NCI-H2107 treated with DMSO at 0.1 percent for 48 hours (cell line): ENCODE results near the gene TARBP1.
"Not testable (repeated sequence)": the region's sequence is repeated elsewhere in the genome, so short reads cannot be mapped to it uniquely, and the experiment has no call there.

Experiments used
- DNase-seq: peaks from one replicate; lab custom pipeline; 2025; ENCODE audit not compliant: unreplicated experiment; lab: John Stamatoyannopoulos, UW

The TARBP1 gene, protein sequence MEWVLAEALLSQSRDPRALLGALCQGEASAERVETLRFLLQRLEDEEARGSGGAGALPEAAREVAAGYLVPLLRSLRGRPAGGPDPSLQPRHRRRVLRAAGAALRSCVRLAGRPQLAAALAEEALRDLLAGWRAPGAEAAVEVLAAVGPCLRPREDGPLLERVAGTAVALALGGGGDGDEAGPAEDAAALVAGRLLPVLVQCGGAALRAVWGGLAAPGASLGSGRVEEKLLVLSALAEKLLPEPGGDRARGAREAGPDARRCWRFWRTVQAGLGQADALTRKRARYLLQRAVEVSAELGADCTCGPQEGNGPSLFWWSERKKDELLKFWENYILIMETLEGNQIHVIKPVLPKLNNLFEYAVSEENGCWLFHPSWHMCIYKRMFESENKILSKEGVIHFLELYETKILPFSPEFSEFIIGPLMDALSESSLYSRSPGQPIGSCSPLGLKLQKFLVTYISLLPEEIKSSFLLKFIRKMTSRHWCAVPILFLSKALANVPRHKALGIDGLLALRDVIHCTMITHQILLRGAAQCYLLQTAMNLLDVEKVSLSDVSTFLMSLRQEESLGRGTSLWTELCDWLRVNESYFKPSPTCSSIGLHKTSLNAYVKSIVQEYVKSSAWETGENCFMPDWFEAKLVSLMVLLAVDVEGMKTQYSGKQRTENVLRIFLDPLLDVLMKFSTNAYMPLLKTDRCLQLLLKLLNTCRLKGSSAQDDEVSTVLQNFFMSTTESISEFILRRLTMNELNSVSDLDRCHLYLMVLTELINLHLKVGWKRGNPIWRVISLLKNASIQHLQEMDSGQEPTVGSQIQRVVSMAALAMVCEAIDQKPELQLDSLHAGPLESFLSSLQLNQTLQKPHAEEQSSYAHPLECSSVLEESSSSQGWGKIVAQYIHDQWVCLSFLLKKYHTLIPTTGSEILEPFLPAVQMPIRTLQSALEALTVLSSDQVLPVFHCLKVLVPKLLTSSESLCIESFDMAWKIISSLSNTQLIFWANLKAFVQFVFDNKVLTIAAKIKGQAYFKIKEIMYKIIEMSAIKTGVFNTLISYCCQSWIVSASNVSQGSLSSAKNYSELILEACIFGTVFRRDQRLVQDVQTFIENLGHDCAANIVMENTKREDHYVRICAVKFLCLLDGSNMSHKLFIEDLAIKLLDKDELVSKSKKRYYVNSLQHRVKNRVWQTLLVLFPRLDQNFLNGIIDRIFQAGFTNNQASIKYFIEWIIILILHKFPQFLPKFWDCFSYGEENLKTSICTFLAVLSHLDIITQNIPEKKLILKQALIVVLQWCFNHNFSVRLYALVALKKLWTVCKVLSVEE (N-terminal part only)

DNA sequence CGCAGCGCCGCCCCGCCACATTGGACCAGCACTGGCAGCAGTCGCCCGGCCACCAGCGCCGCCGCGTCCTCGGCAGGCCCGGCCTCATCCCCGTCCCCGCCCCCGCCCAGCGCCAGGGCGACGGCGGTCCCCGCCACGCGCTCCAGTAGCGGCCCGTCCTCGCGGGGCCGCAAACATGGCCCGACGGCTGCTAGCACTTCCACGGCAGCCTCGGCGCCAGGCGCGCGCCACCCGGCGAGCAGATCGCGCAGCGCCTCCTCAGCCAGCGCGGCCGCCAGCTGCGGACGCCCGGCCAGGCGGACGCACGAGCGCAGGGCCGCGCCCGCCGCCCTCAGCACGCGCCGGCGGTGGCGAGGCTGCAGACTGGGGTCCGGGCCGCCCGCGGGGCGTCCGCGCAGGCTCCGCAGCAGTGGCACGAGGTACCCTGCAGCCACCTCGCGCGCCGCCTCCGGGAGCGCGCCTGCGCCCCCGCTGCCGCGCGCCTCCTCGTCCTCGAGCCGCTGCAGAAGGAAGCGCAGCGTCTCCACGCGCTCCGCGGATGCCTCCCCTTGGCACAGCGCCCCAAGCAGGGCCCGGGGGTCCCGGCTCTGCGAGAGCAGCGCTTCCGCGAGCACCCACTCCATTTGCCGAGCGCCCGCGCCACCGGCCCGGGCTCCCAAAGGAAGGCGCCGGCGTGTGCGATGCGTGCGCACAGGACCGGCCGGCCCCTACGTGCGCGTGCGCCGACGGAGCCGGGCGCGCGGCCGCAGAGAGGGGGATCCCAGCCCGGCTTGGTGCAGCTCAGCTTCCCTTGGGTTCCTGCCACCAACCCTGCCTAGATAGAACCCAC lies at the start of gene TARBP1:
TARBP1 (minus strand) TSS at position 699 of the 829 bp plus-strand sequence; CDS start at position 623, 76 bp downstream.
- peak; percentile 46 for DNase-seq

DNA sequence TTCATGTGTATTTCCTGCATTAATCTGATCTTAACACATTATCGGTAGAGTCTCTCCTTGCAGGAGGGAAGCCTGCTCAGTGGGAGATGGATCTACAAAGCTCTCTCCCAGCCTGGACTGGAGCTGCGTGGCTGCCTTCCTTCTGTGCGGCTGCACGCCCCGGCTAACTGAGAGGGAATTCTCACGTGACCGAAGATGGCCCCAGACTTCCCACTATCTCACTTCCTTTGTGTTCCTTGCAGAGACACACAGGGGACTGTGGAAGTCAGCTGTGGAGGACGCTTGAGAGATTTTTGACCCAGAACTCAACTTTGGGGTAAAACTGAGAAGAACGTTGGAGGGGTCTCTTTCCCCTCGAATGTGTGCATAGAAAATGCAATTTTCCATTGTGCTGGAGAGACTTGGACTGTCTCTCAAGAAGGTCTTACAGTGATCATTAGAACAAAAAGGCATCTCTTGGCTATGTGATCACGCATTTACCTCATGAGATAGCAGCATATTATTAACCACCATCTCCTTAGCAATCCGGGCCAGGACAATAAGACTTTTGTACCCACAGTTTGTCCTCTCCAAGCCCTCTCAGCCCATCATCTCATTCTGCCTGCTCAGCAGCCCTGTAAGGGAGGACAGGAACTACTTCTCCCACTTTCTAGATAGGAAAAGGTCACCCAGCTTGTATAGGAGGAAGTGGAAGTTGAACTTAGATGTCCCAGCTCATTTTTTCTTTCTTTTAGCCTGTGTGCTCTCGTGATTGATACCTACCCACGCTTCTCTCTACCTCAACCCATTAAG lies 49.3 kb upstream of the TARBP1 start:
- no peak for DNase-seq

DNA sequence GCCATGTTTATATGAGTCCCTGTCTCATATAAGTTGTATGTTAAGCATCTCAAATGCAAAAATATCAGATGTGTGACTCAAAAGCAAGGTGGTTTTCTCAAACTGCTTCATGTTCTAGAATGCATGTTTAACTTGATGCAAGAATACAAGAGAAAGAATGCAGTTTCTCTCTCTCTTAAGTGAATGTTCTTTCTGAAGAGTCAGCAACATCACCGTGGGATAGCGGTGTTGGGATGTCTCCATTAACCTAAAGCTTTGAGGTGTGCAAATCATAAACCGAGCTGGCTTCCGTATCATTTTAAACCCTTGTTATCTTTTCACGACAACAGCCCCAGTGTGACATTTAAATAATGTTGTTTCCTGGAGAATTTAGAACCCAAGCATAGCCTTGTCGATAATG lies 48.4 kb upstream of the TARBP1 start:
- no peak for DNase-seq

DNA sequence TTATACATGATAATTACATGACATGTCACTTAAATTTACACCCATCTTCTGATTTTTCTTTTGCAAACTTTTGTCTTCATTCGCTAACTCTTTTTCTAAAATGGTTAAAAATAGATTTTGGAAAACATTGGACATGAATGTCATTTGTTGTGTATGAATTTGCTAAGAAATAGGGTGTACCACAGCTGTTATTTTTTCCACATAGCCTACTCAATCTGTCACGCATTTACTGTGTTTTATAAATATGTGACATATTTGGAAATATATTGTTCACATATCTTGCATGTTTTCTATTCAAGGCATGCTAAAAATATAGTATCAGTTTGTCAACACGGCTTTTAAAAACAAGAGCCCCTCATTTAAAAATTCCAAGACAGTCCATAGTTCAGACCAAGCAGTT lies 47.9 kb upstream of the TARBP1 start:
- DNase-seq, result no peak

DNA sequence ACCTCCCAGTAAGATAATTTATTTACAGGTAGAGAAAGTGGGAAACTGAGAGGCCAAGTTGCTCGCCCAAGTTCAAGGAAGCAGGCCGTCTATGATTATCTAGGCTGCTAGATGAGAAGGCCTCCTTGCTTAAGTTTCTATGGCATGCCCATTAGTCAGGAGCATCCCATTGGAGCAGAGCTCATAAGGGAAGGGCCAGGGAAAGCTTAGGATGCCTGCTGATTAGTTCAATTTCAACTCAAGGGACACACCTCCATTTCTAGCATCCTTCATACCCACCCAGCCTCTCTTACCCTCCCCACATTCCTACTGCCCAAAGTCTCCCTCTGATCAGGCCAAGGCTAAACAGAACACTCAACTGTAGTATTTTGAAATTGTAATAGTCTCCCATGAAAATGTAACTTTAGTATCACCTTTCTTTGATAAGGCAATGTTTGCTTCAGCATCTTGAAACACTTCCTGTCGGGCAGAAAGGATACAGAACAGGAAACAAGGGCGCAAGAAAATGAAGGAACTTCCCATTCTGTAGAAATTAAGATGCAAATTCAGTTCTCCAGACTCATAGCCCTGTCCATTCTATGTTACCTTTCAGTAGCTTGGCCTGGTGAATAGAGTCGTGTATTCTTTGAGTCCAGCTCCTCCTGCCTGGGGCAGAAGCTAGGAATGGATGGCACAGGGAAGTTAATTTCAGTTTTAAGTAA lies 46.3 kb upstream of the TARBP1 start:
- no peak for DNase-seq

DNA sequence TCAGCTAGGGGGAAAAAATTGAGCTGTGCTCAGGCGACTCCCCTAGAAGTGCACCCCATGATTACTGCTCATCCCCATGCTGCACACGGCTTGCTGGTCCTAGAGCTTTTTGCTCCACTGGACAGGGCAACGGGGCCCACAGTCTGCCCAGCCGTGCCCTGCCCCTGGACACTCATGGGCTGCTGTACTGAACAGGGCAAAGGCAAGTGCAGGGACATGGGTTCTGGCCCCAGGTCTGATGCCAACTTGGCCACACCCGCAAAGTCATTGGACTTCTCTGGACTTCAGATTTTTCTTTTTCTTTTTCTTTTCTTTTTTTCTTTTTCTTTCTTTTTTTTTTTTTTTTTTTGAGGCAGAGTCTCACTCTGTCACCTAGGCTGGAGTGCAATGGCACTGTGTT lies 42.9 kb upstream of the TARBP1 start:
- DNase-seq, result no peak

DNA sequence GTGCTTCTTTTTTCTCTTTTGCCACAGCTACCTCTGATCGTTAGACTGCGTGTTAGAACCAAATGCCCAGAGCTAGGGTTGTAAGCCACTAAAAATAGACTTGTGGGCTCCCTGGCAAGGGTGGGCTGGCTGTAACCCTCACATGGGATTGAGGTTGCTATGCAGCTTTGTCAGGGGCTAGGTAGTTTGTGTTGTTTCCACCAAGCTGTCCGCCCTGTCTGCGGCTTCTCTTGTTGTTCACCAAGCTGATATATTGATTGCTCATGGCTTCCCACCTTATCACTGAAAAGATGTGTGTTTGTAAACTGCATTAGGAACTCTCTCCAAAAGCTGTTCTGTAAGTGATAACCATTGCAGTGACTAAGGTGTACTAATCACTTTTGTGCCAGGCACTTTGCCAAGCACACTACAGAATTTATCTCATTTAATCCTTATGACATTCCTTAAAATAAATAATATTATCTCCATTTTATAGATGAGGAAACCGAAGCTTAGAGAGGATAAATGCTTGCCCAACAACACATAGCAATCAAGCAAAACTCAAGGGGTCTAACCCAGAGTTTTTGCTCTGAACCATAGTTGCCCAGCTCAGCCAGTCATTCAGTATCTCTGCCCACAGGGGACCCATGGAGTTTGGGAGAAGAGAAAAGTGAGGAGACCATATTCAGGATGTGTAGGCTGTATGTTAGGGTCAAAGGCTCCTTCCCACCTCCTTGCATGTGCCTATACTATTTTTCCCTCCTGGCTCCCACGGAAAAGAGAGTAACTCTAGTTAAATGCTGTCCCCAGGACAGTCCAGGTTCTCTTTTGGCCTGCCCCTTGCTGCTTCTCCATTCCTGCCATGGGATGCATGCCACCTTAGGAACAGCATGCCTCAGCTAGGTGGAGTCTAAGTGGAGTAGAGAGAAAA lies 42.2 kb upstream of the TARBP1 start:
- DNase-seq, result no peak

DNA sequence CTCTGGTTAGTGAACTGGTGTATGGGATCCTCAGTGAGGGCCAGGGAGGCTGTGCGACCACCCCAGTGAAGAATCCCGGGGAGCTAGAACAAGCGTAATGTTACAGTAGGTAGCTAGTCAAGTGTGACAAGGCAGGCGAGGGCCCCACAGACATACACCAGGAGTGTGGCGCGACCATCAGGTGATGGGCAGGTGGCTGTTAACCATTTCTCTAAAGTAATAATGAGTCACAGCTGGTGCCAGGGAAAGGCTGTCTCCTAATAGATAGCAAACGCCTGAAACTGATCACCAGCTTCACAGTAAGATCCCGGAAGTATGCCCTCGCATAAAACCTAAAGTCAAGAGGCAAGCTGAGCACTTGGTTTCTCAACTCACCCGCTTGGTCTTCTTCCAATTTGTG lies 40.5 kb upstream of the TARBP1 start:
- peak; percentile 72 for DNase-seq

DNA sequence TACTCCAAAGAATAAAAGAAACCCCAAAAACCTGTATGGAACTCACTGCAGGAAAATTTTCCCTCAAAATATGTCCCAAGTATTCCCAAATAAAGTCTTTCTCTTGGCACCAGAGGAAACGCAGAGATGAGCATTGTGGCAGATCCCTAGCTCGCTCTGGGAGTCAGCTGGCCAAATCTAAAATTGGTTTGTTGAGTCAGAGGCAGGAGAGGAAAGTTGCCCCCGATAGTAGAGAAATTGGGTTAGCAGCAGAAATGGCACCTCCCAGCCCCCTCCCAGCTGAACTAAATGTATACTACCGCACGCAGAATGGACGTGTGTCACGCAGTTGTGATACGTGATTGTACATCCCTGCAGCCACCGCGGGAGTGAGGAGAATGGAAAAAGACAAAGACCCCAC lies 39.9 kb upstream of the TARBP1 start:
- DNase-seq, result no peak

DNA sequence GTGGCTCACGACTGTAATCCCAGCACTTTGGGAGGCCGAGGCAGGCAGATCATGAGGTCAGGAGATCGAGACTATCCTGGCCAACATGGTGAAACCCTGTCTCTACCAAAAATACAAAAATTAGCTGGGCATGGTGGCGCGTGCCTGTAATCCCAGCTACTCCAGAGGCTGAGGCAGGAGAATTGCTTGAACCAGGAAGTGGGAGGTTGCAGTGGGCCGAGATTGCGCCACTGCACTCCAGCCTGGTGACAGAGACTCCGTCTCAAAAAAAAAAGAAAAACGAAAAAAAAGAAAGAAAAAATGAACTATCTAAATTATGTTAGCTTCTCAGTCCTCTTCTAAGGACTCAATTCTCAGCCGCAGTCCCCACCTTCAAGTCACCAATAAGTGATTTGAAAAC lies 39.1 kb upstream of the TARBP1 start:
- DNase-seq, result not testable (repeated sequence)

DNA sequence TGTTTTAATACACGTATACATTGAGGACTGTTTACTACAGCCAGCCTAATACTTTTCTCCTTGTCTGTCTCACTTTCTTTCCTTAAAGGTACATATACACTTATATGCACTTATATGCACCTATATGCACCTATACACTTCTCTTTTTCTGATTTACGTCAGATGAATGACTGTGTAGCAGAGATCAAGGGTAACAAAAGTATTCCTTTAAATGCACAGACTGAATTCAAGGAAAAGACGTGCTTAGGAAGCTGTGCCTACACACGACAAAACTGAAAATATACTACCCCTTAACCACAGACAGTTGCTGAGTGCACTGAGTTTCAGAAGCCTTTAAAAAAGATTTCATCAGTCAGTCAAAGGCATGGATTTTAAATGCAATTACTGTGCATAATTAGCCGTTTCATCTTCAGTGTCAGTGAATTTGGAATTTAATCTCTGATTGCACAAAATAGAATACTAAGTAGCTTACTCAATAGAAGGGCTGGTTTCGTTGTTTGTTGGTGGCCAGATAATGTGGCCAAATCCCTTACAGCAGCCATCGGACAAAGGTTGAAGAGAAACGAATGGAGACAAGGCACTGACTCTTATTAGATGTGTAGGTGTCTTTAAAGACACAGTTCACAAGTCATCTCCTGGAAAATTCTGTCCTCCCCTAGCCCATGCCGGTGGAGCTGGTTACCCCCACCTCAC lies 38.3 kb upstream of the TARBP1 start:
- no peak for DNase-seq

DNA sequence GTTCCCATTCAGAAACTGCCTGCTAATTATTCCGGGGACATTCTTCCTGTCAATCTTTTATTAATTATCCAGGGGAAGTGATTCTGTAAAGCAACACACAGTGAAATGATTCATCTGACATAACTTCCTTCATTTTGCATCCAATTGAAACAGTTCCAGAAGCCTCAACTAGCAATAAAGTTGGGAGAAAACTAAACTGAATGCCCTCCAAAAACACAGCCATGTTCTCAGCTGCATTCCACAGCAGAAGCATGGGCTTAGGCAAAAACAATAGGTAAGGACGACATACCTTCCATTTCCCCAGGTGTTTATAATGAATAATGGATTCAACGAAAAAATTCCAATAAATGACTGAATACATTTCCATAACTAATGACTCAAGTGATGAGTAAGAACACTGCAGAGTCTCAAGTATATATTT lies 36.9 kb upstream of the TARBP1 start:
- no peak for DNase-seq

DNA sequence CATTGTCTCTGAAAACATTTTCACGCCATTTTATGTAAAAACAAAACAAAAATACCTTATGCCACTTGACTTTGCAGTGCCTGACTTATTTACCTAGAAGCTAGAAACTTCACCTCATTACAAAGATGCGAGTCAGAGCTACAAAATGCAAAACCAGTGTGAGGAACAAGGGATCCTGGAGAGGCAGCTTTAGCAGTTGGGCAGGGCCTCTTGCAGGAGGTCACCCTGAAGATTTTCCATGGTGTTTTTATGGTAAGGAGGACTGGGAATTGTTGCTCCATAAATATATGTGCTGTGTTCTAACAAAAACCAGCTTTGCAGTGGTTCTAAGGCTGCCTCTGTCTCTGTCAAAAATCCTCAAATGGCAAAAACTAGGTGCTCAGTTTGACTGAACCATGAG lies 36.4 kb upstream of the TARBP1 start:
- no peak for DNase-seq

DNA sequence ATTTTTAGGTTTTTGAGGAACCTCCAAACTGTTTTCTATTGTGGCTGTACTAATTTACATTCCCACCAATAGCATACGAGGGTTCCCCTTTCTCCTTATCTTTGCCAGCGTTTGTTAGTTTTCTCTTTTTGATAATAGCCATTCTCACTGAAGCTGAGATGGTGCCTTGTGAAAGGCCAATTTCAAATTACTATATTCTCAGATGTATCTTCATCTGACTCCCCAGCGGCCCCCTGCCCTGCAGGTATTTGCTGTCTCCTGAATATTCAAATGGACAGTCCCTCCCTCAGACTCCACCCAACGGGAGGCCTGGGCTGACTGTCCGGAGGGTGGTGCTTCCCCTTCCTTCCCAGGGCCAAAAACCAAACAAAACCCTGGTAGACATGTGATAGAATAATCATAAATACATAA lies 33.5 kb upstream of the TARBP1 start:
- no peak for DNase-seq

DNA sequence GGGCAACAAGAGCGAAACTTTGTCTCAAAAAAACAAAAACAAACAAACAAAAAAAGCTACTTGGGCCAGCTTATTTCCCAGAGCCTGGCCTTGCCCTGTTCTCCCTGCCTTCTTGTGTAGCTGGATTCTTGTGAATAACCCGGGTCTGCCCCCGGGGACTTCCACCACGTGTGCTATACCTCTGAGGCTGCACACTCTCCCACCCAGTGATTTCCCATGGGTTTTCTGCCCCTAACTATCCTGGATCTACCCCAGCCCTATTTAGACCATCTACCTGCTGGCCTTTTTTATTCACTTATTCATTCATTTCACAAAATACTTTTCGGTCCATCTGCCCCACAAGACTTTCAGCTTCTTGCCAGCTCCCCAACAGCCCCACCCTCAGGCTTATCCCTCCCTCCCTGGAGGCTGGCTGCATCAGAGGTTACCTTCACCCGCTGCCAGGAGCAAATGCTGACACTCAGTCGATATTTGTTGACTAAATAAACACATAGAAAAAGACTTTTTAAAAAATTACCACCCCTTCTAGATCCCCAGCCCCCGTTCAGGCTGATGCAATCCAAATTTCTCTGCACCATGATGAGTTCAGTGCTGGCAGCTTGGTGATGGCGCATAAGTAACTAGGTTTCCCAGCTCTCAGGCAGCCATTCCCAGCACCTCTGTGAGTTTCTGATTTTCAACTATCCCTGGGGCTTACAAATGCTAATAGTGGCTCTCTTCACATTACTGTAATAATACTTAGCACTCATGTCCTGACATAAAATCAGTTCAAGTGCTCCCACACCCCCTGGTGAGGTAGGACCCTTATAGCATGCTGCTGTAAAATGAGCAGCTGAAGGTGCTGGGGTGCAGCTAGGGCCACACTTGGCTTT lies 30.7 kb upstream of the TARBP1 start:
- peak; percentile 65 for DNase-seq

DNA sequence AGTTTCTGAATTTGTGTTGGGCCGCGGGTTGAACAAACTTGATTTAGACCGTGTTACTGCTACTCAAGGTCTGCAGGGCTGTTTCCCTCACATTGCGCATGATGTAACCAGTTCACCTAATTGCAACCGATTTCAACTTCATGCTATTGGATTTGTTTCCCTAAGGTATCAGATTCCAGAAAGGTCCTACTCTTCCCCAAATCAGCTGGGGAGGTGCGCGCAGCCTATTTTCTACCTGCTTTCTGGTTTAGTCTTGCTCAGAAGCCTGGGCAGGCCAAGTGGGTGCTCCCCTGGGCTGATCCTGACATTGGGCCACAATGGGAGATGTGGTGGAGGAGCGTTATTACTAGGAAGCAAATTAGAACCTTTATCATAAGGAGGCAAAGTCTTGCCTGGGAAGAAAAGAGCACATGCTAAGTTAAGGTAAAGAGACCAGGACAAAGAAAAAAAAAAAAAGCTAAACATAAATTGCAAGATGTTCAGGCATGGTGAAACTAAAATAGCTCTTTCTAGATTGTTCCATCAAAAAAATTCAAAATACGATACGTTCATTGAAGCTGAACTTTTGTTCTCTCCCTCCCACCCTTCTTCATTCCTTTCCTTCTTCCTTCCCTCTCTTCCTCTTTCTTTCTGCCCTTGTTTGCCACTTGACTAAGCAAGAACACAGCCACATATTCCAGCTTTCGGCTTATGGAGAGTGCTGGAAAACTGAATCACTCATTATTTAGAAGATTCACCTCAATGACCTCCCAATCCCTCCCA lies 28.8 kb upstream of the TARBP1 start:
- DNase-seq, result peak; percentile 64
